Measurements from ENCODE around the gene PUM2. TPM values are rescaled to one million over a fixed set of nuclear protein-coding genes. Genes with fewer than 3 reads are reported as not detected.

PUM2 gene
- polyA plus RNA-seq, 1 of the 3 experiments (the other 2 are of a cell fraction), result 19.7 TPM

GRCh38 chr2:20294231-20294630 lies 56.4 kb downstream of the PUM2 start:
- H3K79me2 ChIP-seq (ENCODE audit: insufficient read depth), result peaks cover 63% of the 10 kb centered on the region
- H3F3A ChIP-seq (replicated peaks; ENCODE audit: insufficient read depth), result peaks cover 37% of the 10 kb centered on the region
- no peak overlapping the region for H3K9ac ChIP-seq
- H2AFZ ChIP-seq (ENCODE audit: low read depth), result no peak overlapping the region
- peaks cover 78 to 82% of the 10 kb centered on the region in 2 experiments for H3K36me3 ChIP-seq (replicated peaks in 1 of 2; ENCODE audit: control insufficient read depth in 1 of 2, insufficient read depth in 2 of 2, low read length in 1 of 2)
- no peak overlapping the region for H3K4me2 ChIP-seq
- H3K4me1 ChIP-seq (ENCODE audit: control insufficient read depth in 1 of 2, insufficient read depth in 2 of 2, low read depth in 1 of 2, low read length in 1 of 2), result peaks cover 0 to 7% of the 10 kb centered on the region in 2 experiments; a peak in 2 of 4 replicates
- WGBS (ENCODE audit: low lambda C conversion rate), result 96% methylated on average over 9 of the region's 9 CpGs
- H3K27me3 ChIP-seq (ENCODE audit: insufficient read depth), result no peaks in the 10 kb centered on the region
- CTCF ChIA-PET, result interaction anchor here (0.7 to 7.5 kb wide), 7 partner anchors 9 to 191 kb away, joined by 3 to 69 read pairs (median 3); partner anchors contain the start of gene SDC1
- peaks cover 11% of the 10 kb centered on the region for H4K20me1 ChIP-seq (ENCODE audit: insufficient read depth)
- H3K9me3 ChIP-seq, result no peaks in the 10 kb centered on the region
- H3K27ac ChIP-seq (ENCODE audit: low read depth in 2 of 2, low read length in 1 of 2), result no peak overlapping the region; a peak in 1 of 4 replicates
- no peak for DNase-seq
- POLR2A ChIA-PET, result no interaction called here
- no peak overlapping the region for H3K4me3 ChIP-seq (ENCODE audit: low read depth in 2 of 2, low read length in 1 of 2)
- no peak for TF ChIP-seq IRF3 (IDR thresholded peaks at IDR 0.05; ENCODE audit: low read depth, low read length)
- TF ChIP-seq ZBTB33 (IDR thresholded peaks at IDR 0.05; ENCODE audit: borderline replicate concordance, low read depth), result no peak
- TF ChIP-seq REST (IDR thresholded peaks at IDR 0.05; ENCODE audit: low read depth, low read length), result no peak
- TF ChIP-seq GABPA (IDR thresholded peaks at IDR 0.05; ENCODE audit: low read depth), result no peak
- TF ChIP-seq FOXM1 (IDR thresholded peaks at IDR 0.05; ENCODE audit: low read depth), result no peak
- no peak for TF ChIP-seq SMC3 (IDR thresholded peaks at IDR 0.05; ENCODE audit: low read depth, low read length)
- TF ChIP-seq SIN3A (IDR thresholded peaks at IDR 0.05; ENCODE audit: borderline replicate concordance, low read depth, low read length), result no peak
- TF ChIP-seq TCF12 (IDR thresholded peaks at IDR 0.05), result no peak
- no peak for TF ChIP-seq FOSL2 (IDR thresholded peaks at IDR 0.05; ENCODE audit: borderline replicate concordance, low read depth)
- TF ChIP-seq EP300 (IDR thresholded peaks at IDR 0.05; ENCODE audit: borderline replicate concordance in 1 of 2, low read depth in 1 of 2, low read length in 1 of 2), result no peak
- no peak for TF ChIP-seq PBX3 (IDR thresholded peaks at IDR 0.05)
- no peak for TF ChIP-seq RCOR1 (IDR thresholded peaks at IDR 0.05; ENCODE audit: low read length)
- no peak for TF ChIP-seq NFIC (IDR thresholded peaks at IDR 0.05; ENCODE audit: borderline replicate concordance)
- no peaks in the 10 kb centered on the region for H3K9me2 ChIP-seq

Data from SK-N-SH (cell line).